Vagina (tissue), 2 donors: ENCODE measurements around the gene MYH4.

Experiments
- CTCF ChIP-seq, 3 experiments: fragments of 450-650 bp in 2 of 3; fragments of 200-600 bp in 1 of 3; sonication (generic) in 1 of 3; IDR thresholded peaks; one replicate each; pipeline ENCODE4 v1.5.1; 2017 to 2019; ENCODE audit warnings: antibody characterized with exemption in 3 of 3, mild to moderate bottlenecking in 2 of 3, moderate library complexity in 2 of 3
- POLR2A ChIP-seq, 2 donors: fragments of 450-650 bp; IDR thresholded peaks; one replicate each; pipeline ENCODE4 v1.6.1; 2017; ENCODE audit warnings: antibody characterized with exemption in 2 of 2, mild to moderate bottlenecking in 2 of 2, moderate library complexity in 2 of 2
- POLR2AphosphoS5 ChIP-seq, 2 donors: sonication (generic); formaldehyde crosslinking; IDR thresholded peaks; one replicate each; pipeline ENCODE4 v1.9.0; 2017; ENCODE audit warnings: antibody characterized with exemption in 2 of 2, mild to moderate bottlenecking in 2 of 2, low read depth in 1 of 2; ENCODE audit not compliant: insufficient read depth in 1 of 2

- no peak for TF ChIP-seq POLR2A (IDR thresholded peaks at IDR 0.05)
- TF ChIP-seq CTCF (IDR thresholded peaks at IDR 0.05) = no peak
- TF ChIP-seq POLR2AphosphoS5 (IDR thresholded peaks at IDR 0.05; ENCODE audit: insufficient read depth in 1 of 2, low read depth in 1 of 2) = no peak
These were observed 46.7 kb upstream of the MYH4 start for GRCh38 chr17:10516065-10516464.
